DLD1 (cell line): Measurements from ENCODE around the gene B3GNT3.
"Not testable (repeated sequence)": the region's sequence is repeated elsewhere in the genome, so short reads cannot be mapped to it uniquely, and the experiment has no call there.

ENCODE experiments used
- in situ Hi-C: cut with HindIII; loops from 2 replicates; pipeline ENCODE4 v1.10.0; 2017; ENCODE audit warnings: low sequenced_read_pairs

Gene B3GNT3

DNA sequence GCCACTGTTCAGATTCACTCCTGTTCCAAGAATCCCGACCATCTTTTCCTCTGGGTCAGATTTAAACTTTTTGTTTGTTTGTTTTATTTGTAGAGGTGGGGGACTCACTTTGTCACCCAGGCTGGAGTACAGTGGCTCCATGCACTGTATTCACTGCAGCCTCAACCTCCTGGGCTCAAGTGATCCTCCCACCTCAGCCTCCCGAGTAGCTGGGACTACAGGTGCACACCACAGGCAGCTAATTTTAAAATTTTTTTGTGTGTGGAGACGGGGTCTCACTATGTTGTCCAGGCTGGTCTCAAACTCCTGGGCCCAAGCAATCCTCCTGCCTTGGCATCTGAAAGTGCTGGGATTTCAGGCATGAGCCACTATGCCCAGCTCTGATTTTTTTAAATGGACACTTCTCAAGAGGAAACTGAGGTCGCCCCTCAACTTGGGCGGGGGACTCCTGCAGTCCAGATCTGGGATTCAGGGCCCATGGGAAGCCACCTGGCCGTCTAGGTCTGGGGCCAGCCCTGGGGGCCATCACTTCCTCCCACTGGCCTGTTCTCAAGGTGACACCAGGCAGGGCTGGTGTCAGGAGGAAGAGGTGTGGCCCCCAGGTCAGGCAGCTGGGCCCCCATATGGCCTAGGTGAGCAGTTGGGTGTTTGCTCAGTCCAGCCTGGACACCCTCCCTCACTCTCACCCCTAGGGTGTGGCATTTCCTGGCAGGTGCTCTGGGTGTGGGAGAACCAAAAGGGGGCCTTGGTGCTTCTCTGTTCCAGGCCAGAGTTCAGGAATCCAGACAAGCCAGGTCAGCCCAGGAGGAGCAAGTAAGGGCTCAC lies 1.3 kb downstream of the B3GNT3 start:
- in situ Hi-C loops, result no loop called here

DNA sequence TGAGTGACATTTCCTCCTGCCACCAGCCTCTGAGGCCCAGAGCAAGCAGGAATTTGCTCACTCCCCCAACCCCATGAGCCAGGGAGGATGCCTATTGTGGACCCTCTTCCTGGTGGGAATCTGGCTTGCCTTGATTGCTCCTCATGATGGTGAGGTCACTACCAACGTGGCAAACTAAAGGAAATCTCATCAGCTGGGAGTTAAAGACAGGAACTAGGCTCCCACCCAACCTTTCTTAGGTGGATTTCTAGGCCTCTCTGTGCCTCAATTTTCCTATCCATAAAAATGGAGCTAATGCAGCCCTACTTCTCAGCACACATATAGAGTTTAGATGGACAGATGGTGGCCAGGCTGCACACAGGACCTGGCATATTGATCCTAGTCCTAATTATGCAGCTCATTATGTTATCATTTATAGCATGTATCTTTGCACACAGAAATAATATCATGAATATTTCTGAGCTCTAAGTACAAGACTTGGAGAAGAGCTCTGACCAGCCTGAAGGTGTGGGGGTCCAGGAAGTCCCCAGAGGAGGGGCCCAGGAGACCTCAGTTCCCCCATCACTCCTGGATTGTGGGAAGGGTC lies 2.0 kb downstream of the B3GNT3 start:
- in situ Hi-C loops, result no loop called here

DNA sequence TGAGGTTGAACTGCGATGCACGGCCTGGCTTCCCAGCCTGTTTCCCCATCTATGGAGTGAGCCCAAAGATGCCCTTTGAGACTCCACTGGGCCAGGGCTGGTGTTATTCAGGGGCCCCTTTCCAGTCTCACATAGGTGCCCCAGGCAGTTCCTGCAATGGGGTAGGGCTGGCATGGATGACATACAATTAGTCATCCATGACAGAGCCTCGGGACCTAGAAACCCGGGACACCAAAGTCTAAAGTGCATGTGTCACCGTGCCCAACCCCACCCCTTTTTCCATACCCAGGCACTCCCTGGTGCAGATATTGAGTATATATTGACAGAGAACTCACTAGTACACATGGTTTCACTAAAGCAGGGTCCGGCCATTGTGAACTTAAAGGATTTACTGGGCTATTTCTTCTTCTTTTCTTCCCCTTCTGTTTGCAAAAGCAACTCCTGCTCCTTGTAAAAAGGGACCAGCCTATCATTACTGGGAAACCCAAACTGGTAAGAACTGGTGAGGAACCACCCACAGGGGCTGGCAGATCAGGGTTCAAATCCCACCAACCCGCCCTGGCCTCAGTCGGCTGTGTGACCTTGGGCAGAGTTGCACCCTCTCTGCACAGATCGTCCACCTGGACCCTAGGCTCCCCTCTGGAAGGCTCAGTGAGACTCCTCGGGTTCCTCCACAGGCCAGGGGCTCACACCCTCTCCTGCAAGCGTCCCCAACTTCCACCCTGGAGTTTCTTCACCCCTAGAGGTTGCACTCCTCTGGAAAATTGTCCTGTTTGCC lies 2.7 kb downstream of the B3GNT3 start:
- in situ Hi-C loops, result no loop called here

DNA sequence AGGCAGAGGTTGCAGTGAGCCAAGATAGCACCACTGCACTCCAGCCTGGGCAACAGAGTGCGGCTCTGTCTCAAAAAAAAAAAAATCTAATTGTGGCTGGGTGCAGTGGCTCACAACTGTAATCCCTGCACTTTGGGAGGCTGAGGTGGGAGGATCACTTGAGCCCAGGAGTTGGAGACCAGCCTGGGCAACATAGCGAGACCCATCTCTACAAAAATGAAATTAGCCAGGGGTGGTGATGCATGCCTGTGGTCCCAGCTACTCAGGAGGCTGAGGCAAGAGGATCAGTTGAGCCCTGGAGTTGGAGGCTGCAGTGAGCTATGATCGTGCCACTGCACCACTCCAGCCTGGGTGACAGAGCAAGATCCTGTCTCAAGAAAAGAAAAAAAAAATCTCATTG lies 3.7 kb downstream of the B3GNT3 start:
- in situ Hi-C loops, result not testable (repeated sequence)

DNA sequence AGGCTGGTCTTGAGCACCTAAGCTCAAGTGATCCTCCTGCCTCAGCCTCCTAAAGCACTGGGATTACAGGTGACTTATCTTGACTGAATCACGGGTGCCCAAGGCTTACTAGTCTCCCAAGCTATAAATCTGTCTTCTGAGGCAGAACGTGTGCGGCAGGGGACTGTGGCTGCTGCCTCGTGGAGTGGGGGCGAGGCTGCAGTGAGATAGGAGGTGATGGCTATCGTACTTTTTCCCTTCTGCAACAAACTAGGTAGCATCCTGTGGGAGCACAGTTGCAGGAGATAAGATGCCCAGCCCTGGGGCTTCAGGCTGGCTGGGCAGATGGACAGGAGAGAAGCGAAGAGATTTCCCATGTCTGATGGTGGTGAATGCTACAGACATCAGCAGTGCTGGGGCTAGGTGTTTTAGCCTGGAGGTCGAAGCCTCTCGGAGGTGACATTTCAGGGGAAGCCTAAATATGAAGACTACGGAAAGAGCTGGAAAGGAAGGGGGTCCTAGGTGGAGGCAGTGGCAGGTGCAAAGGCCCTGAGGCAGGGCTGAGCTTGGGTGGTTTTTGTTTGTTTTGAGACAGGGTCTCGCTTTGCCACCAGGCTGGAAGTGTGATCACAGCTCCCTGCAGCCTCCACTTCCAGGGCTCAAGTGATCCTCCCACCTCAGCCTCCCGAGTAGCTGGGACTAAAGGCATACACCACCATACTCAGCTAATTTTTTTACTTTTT lies 7.4 kb downstream of the B3GNT3 start:
- in situ Hi-C loops, result no loop called here

DNA sequence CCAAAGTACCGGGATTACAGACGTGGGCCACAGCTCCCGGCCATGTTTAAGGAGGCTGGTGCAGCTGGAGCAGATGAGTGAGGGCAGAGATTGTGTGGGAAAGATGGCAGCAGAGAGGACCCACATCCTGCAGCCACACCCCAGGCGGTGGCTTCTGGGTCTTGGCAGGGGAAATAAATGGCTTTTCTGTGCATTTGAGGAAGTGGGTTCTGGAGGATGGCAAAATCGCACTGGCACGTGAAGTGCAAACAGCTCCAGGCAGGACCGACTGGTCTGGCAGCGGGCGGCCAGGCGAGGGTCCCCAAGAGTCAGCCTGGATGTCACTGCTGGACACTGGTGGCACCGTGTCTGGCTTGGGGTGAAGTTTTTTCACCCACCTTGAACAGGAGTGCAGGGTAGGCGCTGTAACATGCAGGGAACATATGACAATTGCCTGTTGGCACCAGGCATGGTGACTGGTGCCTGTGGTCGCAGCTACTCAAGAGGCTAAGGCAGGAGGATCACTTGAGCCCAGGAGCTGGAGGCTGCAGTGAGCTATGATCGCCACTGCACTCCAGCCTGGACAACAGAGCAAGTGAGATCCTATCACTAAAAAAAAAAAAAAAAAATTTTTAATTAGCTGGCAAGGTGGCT lies 8.4 kb downstream of the B3GNT3 start:
- in situ Hi-C loops, result no loop called here

DNA sequence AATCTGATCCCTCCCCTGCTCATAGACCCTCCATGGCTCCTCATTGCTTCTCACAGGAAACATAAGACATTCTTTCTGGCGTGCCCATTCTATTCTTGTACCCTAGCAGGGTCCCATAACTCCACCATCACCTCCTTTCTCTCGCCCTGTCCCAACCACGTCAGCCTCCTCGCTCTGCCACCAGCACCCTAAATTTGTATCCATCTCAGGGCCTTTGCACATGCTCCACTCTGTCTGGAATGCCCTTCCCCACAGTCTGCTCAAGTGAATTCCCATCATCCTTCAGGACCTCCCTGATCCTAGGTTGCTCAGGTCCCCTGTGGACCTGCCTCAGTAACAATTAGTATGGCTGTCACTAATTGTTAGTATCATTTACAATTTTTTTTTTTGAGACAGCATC lies 10.5 kb downstream of the B3GNT3 start:
- in situ Hi-C loops, result no loop called here

DNA sequence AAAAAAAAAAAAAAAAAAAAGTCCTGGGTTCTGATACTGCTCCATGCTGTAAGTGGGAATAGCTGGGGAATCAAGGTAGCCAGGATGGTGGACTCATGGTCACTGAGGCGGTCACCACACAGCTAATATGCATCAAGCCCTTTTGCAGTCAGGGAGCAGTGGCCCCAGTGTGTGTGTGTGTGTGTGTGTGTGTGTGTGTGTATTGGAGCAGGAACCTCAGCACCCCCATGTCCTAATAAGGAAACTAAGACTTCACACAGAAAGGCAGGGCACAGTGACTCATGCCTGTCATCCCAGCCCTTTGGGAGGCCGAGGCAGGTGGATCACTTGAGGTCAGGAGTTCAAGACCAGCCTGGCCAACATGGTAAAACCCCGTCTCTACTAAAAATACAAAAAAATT lies 12.0 kb downstream of the B3GNT3 start:
- in situ Hi-C loops, result no loop called here

DNA sequence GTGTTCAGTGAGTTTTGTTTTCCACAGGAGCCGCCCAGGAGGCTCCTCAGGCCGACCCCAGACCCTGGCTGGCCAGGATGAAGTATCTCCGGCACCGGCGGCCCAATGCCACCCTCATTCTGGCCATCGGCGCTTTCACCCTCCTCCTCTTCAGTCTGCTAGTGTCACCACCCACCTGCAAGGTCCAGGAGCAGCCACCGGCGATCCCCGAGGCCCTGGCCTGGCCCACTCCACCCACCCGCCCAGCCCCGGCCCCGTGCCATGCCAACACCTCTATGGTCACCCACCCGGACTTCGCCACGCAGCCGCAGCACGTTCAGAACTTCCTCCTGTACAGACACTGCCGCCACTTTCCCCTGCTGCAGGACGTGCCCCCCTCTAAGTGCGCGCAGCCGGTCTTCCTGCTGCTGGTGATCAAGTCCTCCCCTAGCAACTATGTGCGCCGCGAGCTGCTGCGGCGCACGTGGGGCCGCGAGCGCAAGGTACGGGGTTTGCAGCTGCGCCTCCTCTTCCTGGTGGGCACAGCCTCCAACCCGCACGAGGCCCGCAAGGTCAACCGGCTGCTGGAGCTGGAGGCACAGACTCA lies 12.9 kb downstream of the B3GNT3 start:
- in situ Hi-C loops, result no loop called here

DNA sequence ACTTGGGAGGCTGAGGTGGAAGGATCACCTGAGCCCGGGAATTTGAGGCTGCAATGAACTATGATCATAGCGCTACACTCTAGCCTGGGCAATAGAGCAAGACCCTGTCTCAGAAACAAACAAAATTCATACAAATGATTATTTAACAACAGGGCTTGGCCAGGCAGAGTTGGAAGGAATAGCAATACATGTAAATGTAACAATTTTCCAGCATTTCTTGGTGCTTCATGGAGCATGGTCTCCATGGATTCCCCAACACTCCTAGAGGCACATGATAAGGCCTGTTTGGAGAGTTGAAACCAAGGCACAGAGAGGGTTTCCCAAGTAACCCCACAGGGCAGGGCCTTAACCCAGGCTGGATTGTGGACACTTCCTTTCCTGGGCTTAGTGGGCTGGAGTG lies 16.2 kb downstream of the B3GNT3 start:
- in situ Hi-C loops, result no loop called here

DNA sequence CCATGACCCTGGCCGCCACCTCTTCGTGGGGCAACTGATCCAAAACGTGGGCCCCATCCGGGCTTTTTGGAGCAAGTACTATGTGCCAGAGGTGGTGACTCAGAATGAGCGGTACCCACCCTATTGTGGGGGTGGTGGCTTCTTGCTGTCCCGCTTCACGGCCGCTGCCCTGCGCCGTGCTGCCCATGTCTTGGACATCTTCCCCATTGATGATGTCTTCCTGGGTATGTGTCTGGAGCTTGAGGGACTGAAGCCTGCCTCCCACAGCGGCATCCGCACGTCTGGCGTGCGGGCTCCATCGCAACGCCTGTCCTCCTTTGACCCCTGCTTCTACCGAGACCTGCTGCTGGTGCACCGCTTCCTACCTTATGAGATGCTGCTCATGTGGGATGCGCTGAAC lies 16.7 kb downstream of the B3GNT3 start:
- in situ Hi-C loops, result no loop called here

DNA sequence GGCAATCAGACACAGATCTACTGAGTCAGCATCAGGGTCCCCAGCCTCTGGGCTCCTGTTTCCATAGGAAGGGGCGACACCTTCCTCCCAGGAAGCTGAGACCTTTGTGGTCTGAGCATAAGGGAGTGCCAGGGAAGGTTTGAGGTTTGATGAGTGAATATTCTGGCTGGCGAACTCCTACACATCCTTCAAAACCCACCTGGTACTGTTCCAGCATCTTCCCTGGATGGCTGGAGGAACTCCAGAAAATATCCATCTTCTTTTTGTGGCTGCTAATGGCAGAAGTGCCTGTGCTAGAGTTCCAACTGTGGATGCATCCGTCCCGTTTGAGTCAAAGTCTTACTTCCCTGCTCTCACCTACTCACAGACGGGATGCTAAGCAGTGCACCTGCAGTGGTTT lies 17.2 kb downstream of the B3GNT3 start:
- in situ Hi-C loops, result no loop called here

DNA sequence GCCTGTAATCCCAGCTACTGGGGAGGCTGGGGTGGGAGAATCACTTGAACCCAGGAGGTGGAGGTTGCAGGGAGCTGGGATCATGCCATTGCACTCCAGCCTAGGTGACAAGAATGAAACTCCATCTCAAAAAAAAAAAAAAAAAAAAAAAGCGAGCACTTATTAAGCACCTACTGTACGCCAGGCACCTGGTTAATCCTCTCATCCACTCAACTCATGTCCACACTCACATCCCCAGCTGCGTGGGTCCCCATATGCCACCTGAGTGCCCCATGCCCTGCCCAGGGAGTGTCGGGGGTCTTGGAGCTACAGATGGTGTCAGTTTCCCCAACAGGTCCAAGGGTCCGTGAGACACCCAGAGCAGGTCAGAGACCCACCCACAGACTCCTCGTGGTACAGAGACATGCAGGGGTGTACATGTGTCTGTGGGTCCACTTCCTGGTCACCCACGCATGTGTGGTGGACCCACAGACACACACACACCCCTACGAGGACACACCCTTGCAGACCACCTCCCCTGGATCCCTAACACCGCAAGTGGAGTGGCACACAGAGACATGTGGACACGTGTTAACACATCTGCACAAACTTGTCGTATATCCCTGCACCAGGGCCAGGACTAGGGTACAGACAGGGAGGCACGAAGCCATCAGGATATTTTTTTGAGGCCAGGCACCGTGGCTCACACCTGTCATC lies 22.9 kb downstream of the B3GNT3 start:
- in situ Hi-C loops, result no loop called here

DNA sequence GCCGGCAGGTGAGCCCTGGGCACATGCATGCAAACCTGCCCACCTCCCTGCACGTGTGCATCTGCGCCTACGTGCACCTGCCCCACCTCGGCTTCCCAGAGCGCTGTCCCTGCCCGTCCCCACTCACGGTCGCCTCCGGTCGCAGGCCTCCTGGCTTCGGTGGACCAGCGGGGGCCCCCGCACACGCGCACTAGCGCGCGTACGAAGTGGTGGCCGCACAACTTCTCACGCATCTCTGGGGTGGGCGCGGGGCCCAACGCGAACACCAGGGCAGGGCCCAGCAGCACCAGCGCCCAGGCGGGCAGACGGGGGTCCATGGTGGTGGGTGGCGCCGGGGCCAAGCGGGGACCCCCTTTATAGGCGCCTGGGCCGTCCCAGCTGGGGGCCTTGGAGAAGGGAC lies 26.3 kb downstream of the B3GNT3 start, which contains the start of gene INSL3:
Gene INSL3, minus strand, starts transcription at position 330 of the 400 bp plus-strand sequence. Its CDS starts 13 bp downstream, at position 317.
- in situ Hi-C loops, result no loop called here

DNA sequence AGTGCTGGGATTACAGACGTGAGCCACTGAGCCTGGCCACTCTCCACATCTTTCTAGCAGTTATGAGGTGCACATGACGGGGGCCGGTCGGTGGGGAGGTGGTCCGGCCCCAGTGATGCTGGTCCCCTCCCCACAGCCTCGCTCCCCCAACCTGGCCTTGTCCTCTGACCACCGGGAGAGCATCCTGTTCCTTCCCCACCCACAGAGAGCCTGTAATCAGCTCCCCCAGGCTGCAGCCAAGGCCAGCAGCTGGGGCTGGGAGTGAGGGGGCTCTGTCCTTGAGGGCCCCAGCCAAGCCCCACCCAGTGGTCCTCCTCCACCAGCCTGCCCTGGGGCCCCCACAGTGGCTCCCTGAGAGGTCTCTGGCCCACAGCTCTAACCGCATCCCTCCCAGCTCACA lies 29.4 kb downstream of the B3GNT3 start:
- in situ Hi-C loops, result no loop called here

DNA sequence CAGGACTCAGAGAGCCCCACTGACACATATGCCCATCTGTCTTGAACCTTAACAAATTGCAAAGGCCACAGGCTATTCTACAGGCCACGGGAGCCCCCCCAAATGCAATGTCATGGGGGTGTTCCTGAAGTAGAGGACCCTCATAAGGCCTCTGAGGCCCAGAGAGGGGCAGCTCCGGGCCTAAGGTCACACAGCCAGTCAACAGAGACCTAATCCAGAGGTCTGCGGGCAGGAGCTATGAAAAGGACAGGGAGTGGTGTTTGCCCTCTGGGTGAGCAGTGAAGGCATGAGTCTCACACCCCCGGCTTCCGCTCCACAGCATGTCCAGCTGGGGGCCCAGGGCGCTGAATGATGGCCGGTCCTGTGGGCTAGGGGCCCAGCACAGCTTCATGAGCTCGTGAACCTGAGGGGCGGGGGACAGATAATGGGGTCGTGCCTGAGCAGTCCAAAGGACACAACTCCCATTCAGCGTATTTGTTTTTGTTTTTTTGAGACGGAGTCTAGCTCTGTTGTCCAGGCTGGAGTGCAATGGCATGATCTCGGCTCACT lies 31.6 kb downstream of the B3GNT3 start:
- in situ Hi-C loops, result no loop called here

DNA sequence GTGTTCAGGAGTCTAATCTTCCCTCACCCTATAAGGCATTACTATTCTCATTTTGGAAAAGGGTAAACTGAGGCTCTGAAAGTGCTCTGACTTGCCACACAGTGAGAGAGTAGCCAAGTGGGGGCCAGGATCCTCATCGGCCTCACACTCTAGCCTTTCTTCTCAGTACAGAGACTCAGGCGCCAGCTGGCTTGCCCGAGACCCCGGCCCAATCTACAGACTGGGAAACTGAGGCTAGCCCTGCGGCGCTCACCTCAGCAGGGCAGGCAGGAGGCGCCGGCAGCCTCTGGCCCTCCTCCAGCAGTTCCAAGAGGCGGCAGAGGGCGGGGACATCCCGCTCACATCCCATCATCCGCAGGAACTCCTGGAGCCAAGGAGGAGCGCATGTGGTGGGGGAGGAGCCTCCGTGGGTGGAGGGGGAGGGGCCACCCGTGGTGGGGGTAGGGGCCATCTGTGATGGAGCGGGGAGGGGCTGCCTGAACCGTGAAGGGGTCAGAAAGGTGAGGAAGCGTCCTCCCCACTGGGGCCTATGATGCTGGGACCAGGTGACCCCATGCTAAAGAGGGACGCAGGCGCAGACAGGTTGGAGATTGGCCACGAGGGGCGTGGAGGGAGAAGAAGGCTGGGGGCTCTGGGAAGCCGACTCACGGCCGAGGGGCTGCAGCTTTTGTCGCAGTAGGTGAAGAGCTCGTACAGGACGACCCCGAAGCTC lies 35.1 kb downstream of the B3GNT3 start:
- in situ Hi-C loops, result no loop called here

DNA sequence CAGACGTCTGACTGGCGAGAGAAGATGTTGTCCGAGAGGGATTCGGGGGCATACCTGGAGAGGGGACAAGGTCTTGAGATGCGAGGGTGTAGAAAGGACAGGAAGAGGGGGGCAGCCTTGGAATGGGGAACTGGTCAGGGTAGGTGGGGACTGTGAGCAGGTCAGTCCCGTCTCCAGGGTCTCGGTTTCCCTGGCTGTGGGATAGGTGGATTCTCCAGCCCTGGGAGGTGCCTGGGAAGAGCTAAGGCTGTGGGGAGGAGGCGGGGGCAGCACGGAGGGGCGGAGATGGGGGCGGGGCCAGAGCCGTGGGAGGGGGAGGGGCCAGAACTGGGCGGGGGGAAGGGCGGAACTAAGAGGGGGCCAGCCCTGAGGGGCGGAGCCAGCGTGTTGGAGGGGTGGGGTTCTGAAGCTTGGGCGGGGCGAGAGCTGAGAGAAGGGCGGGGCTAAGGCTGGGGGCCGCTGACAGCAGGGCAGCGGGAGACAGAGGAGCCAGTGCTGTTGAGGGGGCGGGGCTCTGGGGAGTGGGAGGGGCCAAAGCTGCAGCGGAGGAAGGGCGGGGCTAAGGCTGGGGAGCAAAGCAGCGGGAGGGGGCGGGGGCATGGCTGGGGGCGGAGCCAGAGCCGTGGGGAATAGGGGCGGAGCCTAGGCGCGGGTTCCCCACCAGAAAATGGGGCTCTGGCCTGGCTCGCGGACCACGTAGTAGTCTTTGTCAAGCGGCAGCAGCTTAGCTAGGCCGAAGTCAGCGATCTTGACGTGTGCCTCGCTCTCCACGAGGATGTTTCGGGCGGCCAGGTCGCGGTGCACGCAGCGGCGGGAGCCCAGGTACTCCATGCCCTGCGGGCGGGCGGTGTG lies 35.9 kb downstream of the B3GNT3 start:
- in situ Hi-C loops, result no loop called here
